GM18507 (cell line): ENCODE measurements around the gene FGD6.

ENCODE experiments used
- DNase-seq: peaks from one replicate; pipeline ENCODE4 v3.0.0; 2011; ENCODE audit warnings: low read depth; ENCODE audit not compliant: insufficient read length; ENCODE audit errors: extremely low spot score
- FAIRE-seq: peaks from 2 replicates; lab custom pipeline; 2011; peaks lifted over from hg19 to GRCh38; lab: Jason Lieb, UNC

FGD6 gene

GRCh38 chr12:95185854-95186253, 31.4 kb downstream of the FGD6 start:
- no peak for FAIRE-seq
- DNase-seq = no peak

GRCh38 chr12:95185072-95185471, 32.2 kb downstream of the FGD6 start:
- DNase-seq = no peak
- FAIRE-seq = no peak

GRCh38 chr12:95184121-95184520, 33.1 kb downstream of the FGD6 start:
- DNase-seq = no peak
- FAIRE-seq = no peak

- FAIRE-seq (no peak), DNase-seq (no peak)
Measured at GRCh38 chr12:95182868-95183415, 34.3 kb downstream of the FGD6 start.

GRCh38 chr12:95181103-95181502, 36.2 kb downstream of the FGD6 start:
- FAIRE-seq = no peak
- no peak for DNase-seq

GRCh38 chr12:95179011-95179410, 38.3 kb downstream of the FGD6 start:
- FAIRE-seq = no peak
- DNase-seq = no peak

- DNase-seq = no peak
- no peak for FAIRE-seq
Measured at GRCh38 chr12:95178136-95178535, 39.1 kb downstream of the FGD6 start.

GRCh38 chr12:95177201-95177768, 40.0 kb downstream of the FGD6 start:
- FAIRE-seq = no peak
- DNase-seq = no peak

GRCh38 chr12:95173392-95174251, 43.6 kb downstream of the FGD6 start:
- FAIRE-seq = no peak

GRCh38 chr12:95169368-95169767, 47.9 kb downstream of the FGD6 start:
- FAIRE-seq (no peak), DNase-seq (no peak)

More at GRCh38 chr12:95173392-95174251, 43.6 kb downstream of the FGD6 start:
- DNase-seq = no peak

GRCh38 chr12:95168746-95169145, 48.5 kb downstream of the FGD6 start:
- FAIRE-seq (no peak), DNase-seq (no peak)

- FAIRE-seq = no peak
- DNase-seq = no peak
Measured at GRCh38 chr12:95164656-95165055, 52.6 kb downstream of the FGD6 start.

- no peak for FAIRE-seq
Measured at GRCh38 chr12:95158919-95159318, 58.3 kb downstream of the FGD6 start.

GRCh38 chr12:95151821-95152220, 65.4 kb downstream of the FGD6 start:
- FAIRE-seq = no peak
- no peak for DNase-seq

More at GRCh38 chr12:95158919-95159318, 58.3 kb downstream of the FGD6 start:
- DNase-seq = no peak

- DNase-seq (no peak), FAIRE-seq (no peak)
Measured at GRCh38 chr12:95151406-95151805, 65.9 kb downstream of the FGD6 start.

GRCh38 chr12:95150501-95150900, 66.8 kb downstream of the FGD6 start:
- FAIRE-seq = no peak

GRCh38 chr12:95147866-95148265, 69.4 kb downstream of the FGD6 start:
- FAIRE-seq (no peak), DNase-seq (no peak)

More at GRCh38 chr12:95150501-95150900, 66.8 kb downstream of the FGD6 start:
- DNase-seq = no peak

GRCh38 chr12:95146769-95147168, 70.5 kb downstream of the FGD6 start:
- peak; percentile 12 for FAIRE-seq
- no peak for DNase-seq

- FAIRE-seq (no peak), DNase-seq (no peak)
Measured at GRCh38 chr12:95143621-95144205, 73.6 kb downstream of the FGD6 start.

GRCh38 chr12:95142431-95143151, 74.7 kb downstream of the FGD6 start:
- FAIRE-seq = no peak
- no peak for DNase-seq
